GM19395 (cell line): ENCODE data around the gene PSMD3.
"Not testable (repeated sequence)": the region's sequence is repeated elsewhere in the genome, so short reads cannot be mapped to it uniquely, and the experiment has no call there.

Source experiments
- ATAC-seq: cut with Tn5 transposase; IDR thresholded peaks from one replicate; pipeline ENCODE4 v1.9.1; 2021; ENCODE audit warnings: mild to moderate bottlenecking, moderate library complexity; ENCODE audit not compliant: unreplicated experiment

PSMD3 gene

GRCh38 chr17:39980351-39981206, at the start of gene PSMD3:
Gene PSMD3 (plus strand): TSS chr17:39980807. CDS start chr17:39980971, 164 bp downstream.
- peak; percentile 96 for ATAC-seq

GRCh38 chr17:39933912-39934311, 46.7 kb upstream of the PSMD3 start:
- ATAC-seq = no peak

- ATAC-seq = no peak
These were observed 46.3 kb upstream of the PSMD3 start for GRCh38 chr17:39934324-39934723.

- ATAC-seq = no peak
These were observed 44.7 kb upstream of the PSMD3 start for GRCh38 chr17:39935909-39936308.

GRCh38 chr17:39937447-39937846, 43.2 kb upstream of the PSMD3 start:
- ATAC-seq = no peak

GRCh38 chr17:39938140-39938869, 42.3 kb upstream of the PSMD3 start:
- no peak for ATAC-seq

DNA sequence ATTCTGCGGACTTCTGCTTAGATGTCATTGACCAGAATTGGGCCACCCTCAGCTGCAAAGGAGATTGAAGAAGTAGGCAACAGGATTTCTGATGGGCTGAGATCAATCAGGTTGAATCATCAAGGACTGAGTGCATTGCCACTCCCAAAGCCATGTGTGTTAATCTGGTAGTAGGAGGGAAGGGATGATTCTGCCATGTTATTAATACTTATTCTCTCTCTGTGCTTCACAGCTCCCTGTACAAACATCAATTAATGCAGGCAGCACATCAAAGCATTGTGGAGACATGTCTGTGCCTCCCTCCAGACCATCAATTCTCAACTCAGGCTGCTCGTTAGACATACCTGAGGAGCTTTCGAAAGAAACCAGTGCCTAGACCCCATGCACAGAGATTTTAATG, 41.5 kb upstream of the PSMD3 start:
- no peak for ATAC-seq

DNA sequence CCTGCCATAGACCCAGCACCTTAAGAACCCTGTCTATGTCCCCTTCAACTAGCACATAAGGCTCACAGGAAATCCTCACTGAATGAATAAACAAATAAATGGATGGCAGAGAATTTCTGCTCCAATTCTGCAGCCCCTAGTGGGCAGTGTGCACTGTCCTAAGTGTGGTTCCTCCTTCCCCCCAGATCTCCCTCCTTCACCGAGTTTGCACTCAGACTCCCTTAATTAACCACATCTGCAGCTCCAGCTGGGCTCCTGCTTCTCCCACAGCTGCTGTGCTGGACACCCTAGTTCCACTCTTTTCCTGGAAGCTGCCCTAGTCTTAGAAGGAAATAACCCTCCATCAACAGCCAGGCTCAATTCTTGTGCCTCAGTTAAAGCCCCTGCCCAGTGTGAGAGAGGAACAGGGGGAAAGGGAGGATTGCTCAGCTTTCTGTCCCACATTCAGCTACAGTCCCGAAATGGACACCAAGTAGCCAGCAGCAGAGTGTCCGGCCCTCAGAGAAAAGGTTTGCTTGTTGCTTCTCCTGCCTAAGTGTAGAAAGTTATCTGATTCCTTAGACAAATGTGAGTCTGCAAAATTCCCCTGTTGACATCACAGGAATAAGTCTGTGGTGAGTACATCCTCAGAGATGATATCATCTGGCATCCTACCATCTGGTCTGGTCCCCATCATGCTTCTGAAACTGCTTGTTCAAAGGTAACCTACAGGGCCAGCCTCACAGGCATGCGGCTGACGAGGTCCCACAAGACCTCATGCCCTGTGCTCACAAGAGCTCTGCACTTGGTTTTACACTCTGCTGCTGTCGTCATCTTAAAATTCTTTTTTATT, 40.8 kb upstream of the PSMD3 start:
- peak; percentile 62 for ATAC-seq

- ATAC-seq = no peak
These were observed 36.8 kb upstream of the PSMD3 start for GRCh38 chr17:39943702-39944392.

- ATAC-seq = no peak
These were observed 36.3 kb upstream of the PSMD3 start for GRCh38 chr17:39944393-39944711.

GRCh38 chr17:39946551-39947330, 33.9 kb upstream of the PSMD3 start:
- no peak for ATAC-seq

DNA sequence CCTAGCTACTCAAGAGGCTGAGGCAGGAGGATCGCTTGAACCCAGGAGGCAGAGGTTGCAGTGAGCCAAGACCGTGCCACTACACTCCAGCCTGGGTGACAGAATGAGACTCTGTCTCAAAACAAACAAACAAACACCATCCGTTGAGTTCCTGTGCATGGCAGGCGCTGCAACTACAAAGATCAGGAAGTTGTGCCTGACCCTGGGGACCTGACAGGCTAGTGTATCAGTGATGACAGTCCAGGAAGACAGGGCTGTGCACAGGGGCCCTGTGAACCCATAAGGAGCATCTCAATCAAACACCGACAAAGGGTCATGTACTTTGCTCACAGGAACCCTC, 32.1 kb upstream of the PSMD3 start:
- ATAC-seq = not testable (repeated sequence)

DNA sequence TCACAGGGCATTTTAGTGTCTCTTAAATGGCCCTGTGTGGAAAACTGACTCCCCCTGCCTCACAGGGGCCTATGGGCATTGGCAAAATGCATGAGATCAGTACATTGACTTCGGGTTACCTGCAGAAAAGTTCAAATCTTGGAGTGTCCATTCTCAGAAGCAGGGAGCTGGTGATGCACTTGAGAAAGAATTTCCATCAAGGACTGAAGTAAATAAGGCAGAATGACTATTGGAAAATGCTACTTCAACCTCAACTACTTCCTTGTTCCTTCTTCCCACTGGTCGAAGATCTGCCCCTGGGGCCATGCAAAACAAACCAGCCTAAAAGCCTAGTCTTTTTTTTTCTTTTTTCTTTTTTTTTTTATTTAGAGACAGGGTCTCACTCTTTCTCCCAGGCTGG, 31.6 kb upstream of the PSMD3 start:
- ATAC-seq = no peak

GRCh38 chr17:39950871-39951348, 29.7 kb upstream of the PSMD3 start:
- ATAC-seq = no peak

DNA sequence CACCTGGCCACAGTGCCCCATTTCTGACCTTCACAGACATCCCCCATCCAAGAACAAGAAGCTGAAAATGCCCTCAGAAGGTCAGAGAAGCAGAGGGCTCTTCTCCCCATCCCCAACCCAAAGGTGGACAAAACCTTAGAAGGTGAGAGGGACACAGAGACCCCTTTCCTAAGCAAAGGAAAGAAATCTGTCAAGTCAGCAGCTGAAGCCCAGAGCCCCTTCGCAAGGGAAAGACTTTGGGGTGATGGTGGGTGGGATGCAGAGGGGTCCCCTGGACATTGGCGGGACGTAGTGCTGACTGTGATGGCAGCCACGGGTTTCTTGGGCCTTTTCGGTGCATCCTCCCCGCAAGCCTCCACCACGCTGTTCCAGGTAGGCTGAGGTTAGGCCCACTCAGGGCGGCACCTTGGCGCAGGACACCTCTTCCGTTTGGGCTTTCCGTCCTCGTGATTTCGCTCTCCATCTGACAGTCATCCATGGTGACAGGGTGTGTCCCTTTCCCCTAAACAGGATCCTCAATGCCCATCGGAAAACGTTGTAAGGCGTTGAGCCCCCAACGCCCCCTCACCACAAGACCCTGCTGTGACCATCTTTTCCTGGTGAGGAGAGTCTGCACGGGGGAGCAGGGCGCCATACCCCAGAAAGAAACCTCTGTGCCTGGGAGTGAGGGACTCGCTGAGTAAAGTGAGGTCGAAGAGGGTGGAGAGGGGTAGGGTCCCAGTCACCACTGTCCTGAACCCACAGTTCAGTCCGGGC, 28.5 kb upstream of the PSMD3 start:
- no peak for ATAC-seq

DNA sequence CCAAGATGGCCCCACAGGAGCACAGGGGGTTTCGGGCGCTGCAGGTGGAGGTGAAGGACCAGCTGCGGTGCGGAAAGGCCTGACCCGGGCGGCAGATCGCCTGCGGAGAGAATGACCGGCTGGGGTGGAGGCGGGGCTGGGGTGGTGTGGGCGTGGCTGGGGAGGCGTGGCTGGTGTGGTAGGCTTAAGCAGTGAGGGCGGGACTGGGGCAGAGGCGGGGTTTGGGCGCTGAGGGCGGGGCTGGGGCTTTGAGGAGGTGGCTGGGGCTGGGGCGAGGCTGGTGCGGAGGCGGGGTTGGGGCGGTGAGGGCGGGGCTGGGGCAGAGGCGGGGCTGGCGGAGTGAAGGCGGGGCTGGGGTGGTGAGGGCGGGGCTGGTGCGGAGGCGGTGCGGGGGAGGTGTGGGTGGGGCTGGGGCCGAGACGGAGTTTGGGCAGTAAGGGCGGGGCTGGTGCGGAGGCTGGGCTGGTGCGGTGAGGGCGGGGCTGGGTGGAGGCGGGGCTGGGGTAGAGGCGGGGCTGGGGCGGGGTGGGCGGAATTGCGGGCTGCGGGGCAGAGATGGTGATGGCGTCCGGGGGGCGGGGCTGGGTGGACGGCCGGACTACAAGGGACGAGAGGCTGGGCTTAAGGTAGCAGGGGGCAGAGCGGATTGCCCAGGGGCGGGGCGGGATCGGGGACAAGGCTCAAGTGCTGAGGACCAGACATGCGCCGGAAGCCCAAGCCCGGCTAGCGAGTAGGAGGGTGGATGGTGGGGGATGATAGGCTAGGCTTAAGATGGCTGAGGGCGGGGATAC, 27.7 kb upstream of the PSMD3 start:
- peak; percentile 73 for ATAC-seq

- no peak for ATAC-seq
These were observed 27.1 kb upstream of the PSMD3 start for GRCh38 chr17:39953471-39953888.

DNA sequence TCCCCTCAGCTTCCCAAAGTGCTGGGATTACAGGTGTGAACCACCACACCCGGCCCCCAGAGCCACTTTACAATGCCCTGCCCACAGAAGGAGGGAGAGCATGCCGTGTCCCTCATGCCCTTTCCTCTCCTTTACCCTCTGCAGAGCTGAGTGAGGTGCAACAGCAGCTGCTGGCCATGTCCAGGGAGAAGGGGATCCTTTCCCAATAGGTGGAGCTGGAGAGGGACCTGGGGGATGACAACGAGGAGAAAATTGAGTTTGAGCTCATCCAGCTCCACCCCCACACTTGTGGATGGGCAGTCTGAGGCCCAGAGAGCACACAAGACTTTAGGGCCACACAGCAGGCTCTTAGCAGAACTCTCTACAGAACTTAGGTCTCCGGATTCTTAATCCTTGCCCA, 25.7 kb upstream of the PSMD3 start:
- no peak for ATAC-seq
